Naive thymus-derived CD8-positive, alpha-beta T cell (primary cell): ENCODE data around the gene CTNNA2. TPM values are rescaled to one million over a fixed set of nuclear protein-coding genes. Genes with fewer than 3 reads are reported as not detected.

Source experiments
- ATAC-seq, 2 donors: fragments of 150-1000 bp; cut with Tn5 transposase in 1 of 2; sonication (Bioruptor Pico), chemical (Tn5 transposase) in 1 of 2; 1 replicate in 1 of 2; 2 replicates in 1 of 2; pipeline ENCODE4 v1.10.0; 2021; ENCODE audit warnings: mild to moderate bottlenecking in 2 of 2, moderate library complexity in 2 of 2
- POLR2A ChIA-PET: fragments of 350-600 bp; sonication (Branson Sonifier 250); formaldehyde crosslinking; loops from one replicate; lab custom pipeline; 2021; ENCODE audit warnings: antibody characterized with exemption; lab: Charles Lee
- DNase-seq, 10 donors: peaks; one replicate each; pipeline versions ENCODE4 v3.0.0 to v3.0.0-alpha.2; 2020 to 2022
- H3K27ac Mint-ChIP-seq, 10 donors: one replicate each; pipeline ENCODE4 v1.8.0; 2020 to 2022; ENCODE audit warnings: mild to moderate bottlenecking in 10 of 10, mixed read lengths in 10 of 10, moderate library complexity in 4 of 10, inconsistent platforms in 1 of 10
- H3K27me3 Mint-ChIP-seq, 5 donors: one replicate each; pipeline ENCODE4 v1.8.0; 2021 to 2022; ENCODE audit warnings: mixed read lengths in 5 of 5
- H3K36me3 Mint-ChIP-seq, 3 donors: one replicate each; pipeline ENCODE4 v1.8.0; 2020 to 2022; ENCODE audit warnings: mixed read lengths in 3 of 3, mild to moderate bottlenecking in 2 of 3, inconsistent platforms in 1 of 3
- H3K4me1 Mint-ChIP-seq, 4 donors: one replicate each; pipeline ENCODE4 v1.8.0; 2021 to 2022; ENCODE audit warnings: mixed read lengths in 4 of 4
- H3K4me3 Mint-ChIP-seq, 10 donors: one replicate each; pipeline ENCODE4 v1.8.0; 2020 to 2022; ENCODE audit warnings: mild to moderate bottlenecking in 10 of 10, mixed read lengths in 10 of 10, moderate library complexity in 6 of 10, inconsistent platforms in 1 of 10
- H3K9me3 Mint-ChIP-seq, 9 donors: one replicate each; pipeline ENCODE4 v1.8.0; 2020 to 2022; ENCODE audit warnings: mixed read lengths in 9 of 9, mild to moderate bottlenecking in 3 of 9, inconsistent platforms in 1 of 9, moderate library complexity in 1 of 9
- polyA plus RNA-seq, 3 donors: library from polyadenylated mRNA; unstranded; fragments of 300-500 nt; fragmentation: Illumina TruSeq; gene quantifications; one replicate each; pipeline ENCODE4 v1.2.3, GENCODE V29; 2021
- total RNA-seq, 8 experiments: library from RNA in 2 of 8; stranded (reverse) in 2 of 8; gene quantifications; one replicate each; pipeline ENCODE4 v1.2.3 and lab custom pipeline; 2021 to 2026

The CTNNA2 gene
- total and polyA plus RNA-seq, 5 experiments from 2014 or later, result not detected

DNA sequence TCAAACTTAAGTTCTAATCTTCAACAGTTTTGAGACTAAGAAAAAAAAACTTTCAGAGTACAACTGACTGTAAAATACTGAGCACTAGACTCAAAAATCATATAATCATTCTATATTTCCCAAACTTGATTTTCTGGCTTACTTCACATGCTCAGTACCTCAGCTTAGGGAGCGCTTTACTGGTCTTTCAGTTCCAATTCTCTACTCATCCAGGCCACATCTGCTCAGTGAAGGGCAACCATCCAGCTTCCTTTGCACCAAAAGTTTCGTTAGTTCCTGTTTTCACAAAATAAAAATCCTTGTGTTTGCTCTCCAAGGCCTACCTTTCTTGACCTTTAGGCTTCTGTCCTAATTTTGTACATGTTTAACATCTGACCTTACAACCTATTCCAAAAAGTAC, 1079.3 kb downstream of the CTNNA2 start:
- POLR2A ChIA-PET, result no interaction called here
- no peaks in the 10 kb centered on the region for H3K27me3 Mint-ChIP-seq
- no peak for DNase-seq

DNA sequence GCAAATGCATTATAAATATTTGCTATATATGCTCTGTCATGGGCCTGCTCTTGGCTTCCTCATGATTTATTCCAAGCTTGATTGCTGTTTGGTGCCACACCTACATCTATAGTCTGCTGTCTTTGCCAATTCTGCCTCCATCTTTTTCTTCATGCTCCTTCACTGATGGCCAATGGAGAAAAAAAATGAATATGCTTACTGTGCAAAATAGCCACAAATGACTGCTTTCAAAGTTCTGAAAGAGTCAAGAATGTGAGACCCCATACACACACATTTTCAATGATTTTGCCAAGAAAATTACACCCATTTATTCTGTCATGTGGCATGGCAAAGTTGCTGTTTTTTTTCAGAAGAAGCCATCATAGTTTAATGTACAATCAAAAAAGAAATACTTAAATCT, 1097.3 kb downstream of the CTNNA2 start:
- Mint-ChIP-seq H3K36me3 (no peaks in the 10 kb centered on the region), H3K4me1 (no peaks in the 10 kb centered on the region), H3K27me3 (no peaks in the 10 kb centered on the region), H3K27ac (no peak overlapping the region), H3K9me3 (peaks cover 3 to 28% (median 13%) of the 10 kb centered on the region in 9 donors), H3K4me3 (no peak overlapping the region)
- no peak for DNase-seq
- POLR2A ChIA-PET, result no interaction called here
- ATAC-seq, result no peak

More for the DNA sequence above, 1079.3 kb downstream of the CTNNA2 start:
- no peak for ATAC-seq
- H3K9me3 Mint-ChIP-seq, result peaks cover 0 to 32% (median 11%) of the 10 kb centered on the region in 9 donors
- H3K36me3 Mint-ChIP-seq, result no peaks in the 10 kb centered on the region
- no peak overlapping the region for H3K4me3 Mint-ChIP-seq
- no peaks in the 10 kb centered on the region for H3K4me1 Mint-ChIP-seq
- H3K27ac Mint-ChIP-seq, result no peak overlapping the region

DNA sequence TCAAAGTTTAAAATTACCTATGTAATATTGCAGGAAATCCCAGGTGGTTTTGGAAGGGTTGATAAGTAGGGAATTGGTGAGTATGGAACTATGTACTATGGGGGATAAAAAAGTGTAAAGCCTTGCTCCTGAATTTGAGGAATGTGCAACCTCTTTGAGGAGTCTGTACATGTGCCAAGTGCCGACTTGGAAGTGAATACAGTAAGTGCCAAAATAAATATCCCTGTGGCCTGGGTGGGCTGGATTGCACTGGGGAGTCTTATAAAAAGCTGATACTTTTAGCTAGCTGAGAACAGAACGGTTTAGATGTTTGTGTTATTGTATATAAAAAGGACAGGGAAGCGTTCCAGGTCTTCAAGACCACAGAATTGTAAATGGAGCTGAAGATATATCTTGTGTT, 1108.8 kb downstream of the CTNNA2 start:
- Mint-ChIP-seq H3K36me3 (no peaks in the 10 kb centered on the region), H3K4me3 (no peak overlapping the region), H3K27ac (no peak overlapping the region), H3K9me3 (peaks cover 3 to 27% (median 10%) of the 10 kb centered on the region in 9 donors), H3K4me1 (no peaks in the 10 kb centered on the region), H3K27me3 (no peaks in the 10 kb centered on the region)
- ATAC-seq (no peak), DNase-seq (no peak)
- POLR2A ChIA-PET, result no interaction called here

DNA sequence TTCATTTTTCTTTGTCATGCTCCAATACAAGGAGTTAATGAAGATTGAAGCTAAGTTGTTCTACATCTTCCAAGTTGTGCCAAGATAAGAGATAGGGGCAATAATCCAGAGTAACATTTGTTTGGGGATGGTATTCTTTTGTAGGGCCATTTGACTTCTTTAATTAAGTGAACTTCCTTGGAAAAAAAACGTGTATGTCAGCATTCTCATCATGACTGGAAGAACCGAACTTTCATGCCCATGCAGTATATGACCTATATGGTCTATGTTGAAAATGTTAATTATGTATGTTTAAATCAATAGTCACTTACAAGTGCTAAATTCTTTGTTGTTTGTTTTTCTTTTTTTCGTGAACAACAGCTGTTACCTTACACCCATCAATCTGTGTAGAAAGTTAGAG, 1111.2 kb downstream of the CTNNA2 start:
- POLR2A ChIA-PET, result no interaction called here
- Mint-ChIP-seq H3K27ac (no peak overlapping the region), H3K4me3 (no peak overlapping the region), H3K27me3 (no peaks in the 10 kb centered on the region), H3K9me3 (peaks cover 3 to 24% (median 10%) of the 10 kb centered on the region in 9 donors), H3K36me3 (no peaks in the 10 kb centered on the region), H3K4me1 (no peaks in the 10 kb centered on the region)
- no peak for ATAC-seq
- no peak for DNase-seq

DNA sequence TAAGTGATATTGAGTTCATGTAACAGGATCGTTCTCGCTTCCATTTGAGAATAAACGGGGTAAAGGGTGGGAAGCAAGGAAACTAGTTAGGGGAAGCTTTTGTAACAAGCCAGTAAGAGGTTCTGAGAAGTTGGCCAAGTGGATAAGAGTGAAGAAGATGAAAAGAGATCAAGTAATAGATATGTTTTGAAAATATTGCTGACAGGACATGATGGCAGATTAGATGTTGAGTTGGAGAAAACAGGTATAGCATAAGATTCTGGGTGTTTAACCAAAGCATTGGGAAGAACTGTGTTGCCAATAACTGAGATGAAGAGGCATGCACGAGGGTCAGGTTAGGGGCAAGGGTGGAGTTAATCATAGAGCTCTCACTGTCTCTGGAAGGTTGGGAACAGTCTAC, 1121.7 kb downstream of the CTNNA2 start:
- H3K4me1 Mint-ChIP-seq, result no peaks in the 10 kb centered on the region
- POLR2A ChIA-PET, result no interaction called here
- no peak for ATAC-seq
- peaks cover 0 to 3% (median 0%) of the 10 kb centered on the region in 3 donors for H3K36me3 Mint-ChIP-seq
- no peak for DNase-seq
- H3K9me3 Mint-ChIP-seq, result peaks cover 0 to 19% (median 13%) of the 10 kb centered on the region in 9 donors
- H3K4me3 Mint-ChIP-seq, result no peak overlapping the region
- no peaks in the 10 kb centered on the region for H3K27me3 Mint-ChIP-seq
- no peak overlapping the region for H3K27ac Mint-ChIP-seq

DNA sequence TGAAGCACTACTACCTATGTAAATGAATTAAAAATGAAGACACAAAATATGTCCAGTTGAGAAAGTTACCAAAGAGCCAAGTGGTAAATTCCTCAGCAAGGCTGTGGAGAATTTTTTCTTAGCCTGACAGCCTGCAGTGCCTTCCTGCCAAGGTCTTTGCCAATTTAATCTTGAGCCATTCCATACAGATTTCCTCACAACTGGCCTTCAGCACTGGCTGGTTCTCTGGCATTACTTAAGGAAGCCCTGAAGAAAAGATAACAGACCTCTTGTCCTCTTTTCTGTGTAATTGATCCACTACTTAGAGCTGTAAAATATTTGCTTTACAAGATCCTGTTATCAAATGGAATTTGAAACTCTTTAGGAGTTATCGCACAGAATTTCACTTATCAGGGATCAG, 1125.9 kb downstream of the CTNNA2 start:
- H3K4me1 Mint-ChIP-seq, result no peaks in the 10 kb centered on the region
- peaks cover 0 to 3% (median 0%) of the 10 kb centered on the region in 3 donors for H3K36me3 Mint-ChIP-seq
- no peak overlapping the region for H3K4me3 Mint-ChIP-seq
- POLR2A ChIA-PET, result no interaction called here
- ATAC-seq (no peak), DNase-seq (no peak)
- no peaks in the 10 kb centered on the region for H3K27me3 Mint-ChIP-seq
- no peak overlapping the region for H3K27ac Mint-ChIP-seq
- H3K9me3 Mint-ChIP-seq, result peaks cover 0 to 41% (median 15%) of the 10 kb centered on the region in 9 donors

DNA sequence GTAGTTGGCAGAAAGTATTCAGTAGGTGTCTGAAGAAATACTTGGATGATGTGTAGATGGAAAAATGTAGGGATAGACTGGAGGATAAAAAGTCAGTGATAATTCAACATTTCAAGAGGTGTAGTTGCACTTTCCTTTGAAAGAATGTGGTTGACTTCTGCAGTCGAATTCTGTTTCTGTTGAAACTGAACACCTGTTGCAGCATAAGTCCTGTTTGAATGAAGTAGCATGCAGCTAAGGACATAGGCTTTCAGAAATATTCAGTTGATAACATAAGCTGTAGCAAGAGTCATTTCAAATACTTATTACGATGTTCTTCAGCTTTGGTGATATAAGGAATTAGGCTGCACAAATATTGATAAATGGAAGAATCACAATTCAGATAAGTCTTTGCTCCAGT, 1129.6 kb downstream of the CTNNA2 start:
- Mint-ChIP-seq H3K36me3 (peaks cover 0 to 3% (median 0%) of the 10 kb centered on the region in 3 donors), H3K27me3 (no peaks in the 10 kb centered on the region), H3K4me3 (no peak overlapping the region), H3K9me3 (peaks cover 3 to 42% (median 14%) of the 10 kb centered on the region in 9 donors), H3K4me1 (no peaks in the 10 kb centered on the region), H3K27ac (no peak overlapping the region)
- POLR2A ChIA-PET, result no interaction called here
- DNase-seq, result no peak
- no peak for ATAC-seq

DNA sequence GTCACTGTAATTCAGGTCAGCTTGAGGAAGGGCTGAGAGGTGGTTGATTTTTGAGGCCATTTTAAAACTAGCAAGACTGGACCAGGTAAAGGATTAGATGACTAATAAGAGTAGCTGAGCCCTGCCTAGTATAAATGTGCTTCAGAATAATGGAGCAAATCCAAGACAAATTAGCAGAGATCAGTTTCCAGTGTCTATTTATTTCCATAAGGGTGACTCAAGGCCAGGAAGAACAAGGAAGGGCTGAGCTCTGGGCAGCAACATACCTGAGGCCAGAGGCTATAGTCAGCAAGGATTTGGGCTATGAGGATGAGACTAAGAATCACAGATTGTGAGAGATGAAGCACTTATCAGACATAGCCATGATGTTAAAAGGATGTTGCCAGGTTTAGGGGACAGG, 1130.7 kb downstream of the CTNNA2 start:
- DNase-seq (no peak), ATAC-seq (no peak)
- H3K4me3 Mint-ChIP-seq, result no peak overlapping the region
- POLR2A ChIA-PET, result no interaction called here
- no peaks in the 10 kb centered on the region for H3K4me1 Mint-ChIP-seq
- H3K9me3 Mint-ChIP-seq, result peaks cover 0 to 40% (median 14%) of the 10 kb centered on the region in 9 donors
- no peaks in the 10 kb centered on the region for H3K27me3 Mint-ChIP-seq
- H3K36me3 Mint-ChIP-seq, result no peaks in the 10 kb centered on the region
- H3K27ac Mint-ChIP-seq, result no peak overlapping the region

DNA sequence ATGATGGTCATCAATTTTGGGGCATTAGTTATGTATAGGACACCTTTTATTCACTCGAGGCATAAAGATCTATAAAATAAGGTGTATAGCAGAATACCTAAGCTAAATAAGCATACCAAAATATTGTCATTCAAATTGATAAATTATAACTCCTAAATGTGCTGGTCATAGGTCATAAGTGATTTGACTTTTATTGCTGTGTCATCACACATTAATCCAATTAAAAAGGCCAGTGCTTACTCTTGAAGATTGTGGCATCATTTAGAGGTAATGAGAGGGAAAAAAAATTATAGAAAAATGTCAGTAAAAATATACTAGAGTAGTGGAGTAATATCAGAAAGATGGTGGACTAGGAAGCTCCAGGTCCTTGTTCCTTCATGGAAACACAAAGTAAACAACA, 1138.6 kb downstream of the CTNNA2 start:
- Mint-ChIP-seq H3K36me3 (peaks cover 0 to 25% (median 0%) of the 10 kb centered on the region in 3 donors), H3K4me3 (no peak overlapping the region), H3K4me1 (no peaks in the 10 kb centered on the region), H3K9me3 (peaks cover 13 to 59% (median 33%) of the 10 kb centered on the region in 9 donors), H3K27ac (no peak overlapping the region), H3K27me3 (no peaks in the 10 kb centered on the region)
- DNase-seq (no peak), ATAC-seq (no peak)
- POLR2A ChIA-PET, result no interaction called here

DNA sequence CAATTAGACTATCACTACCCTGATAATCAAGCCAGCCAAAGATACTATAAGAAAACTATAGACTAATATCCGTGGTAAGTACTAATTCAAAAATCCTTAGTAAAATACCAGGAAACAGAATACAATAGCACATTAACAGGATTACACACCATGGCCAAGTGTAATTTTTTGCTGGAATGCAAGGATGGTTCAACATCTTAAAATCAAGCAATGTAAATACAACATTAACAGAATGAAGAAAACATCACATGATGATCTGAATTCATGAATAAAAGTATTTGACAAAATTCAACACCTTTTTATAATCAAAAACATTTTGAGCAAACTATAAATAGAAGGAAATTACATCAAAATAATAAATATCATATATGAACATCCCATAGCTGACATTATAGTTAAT, 1142.4 kb downstream of the CTNNA2 start:
- peaks cover 0 to 2% (median 0%) of the 10 kb centered on the region in 5 donors for H3K27me3 Mint-ChIP-seq
- H3K27ac Mint-ChIP-seq, result no peak overlapping the region
- peaks cover 0 to 23% (median 0%) of the 10 kb centered on the region in 3 donors for H3K36me3 Mint-ChIP-seq
- no peaks in the 10 kb centered on the region for H3K4me1 Mint-ChIP-seq
- DNase-seq (no peak), ATAC-seq (no peak)
- POLR2A ChIA-PET, result no interaction called here
- peaks cover 12 to 62% (median 31%) of the 10 kb centered on the region in 9 donors for H3K9me3 Mint-ChIP-seq
- H3K4me3 Mint-ChIP-seq, result no peak overlapping the region

DNA sequence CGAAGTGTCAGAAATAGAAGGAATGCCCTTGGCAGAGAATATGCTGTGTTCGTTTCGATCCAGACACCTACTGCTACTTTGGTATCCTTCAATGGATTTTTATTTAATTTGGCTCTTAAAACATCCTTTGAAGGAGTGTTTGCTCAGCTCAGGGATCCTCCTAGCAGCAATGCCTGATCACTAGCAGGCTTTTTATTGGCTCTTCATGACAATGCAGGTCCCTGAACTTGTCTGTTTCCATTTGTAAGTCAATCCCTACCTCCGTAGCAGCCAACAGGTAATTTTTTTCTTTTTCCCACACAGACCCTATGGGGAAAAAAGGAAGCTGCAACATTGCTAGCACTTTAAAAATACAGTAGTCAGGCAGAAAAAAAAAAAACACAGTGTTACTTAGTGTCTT, 1157.9 kb downstream of the CTNNA2 start:
- ATAC-seq, result no peak
- no peak for DNase-seq
- no peaks in the 10 kb centered on the region for H3K27me3 Mint-ChIP-seq
- H3K27ac Mint-ChIP-seq, result no peak overlapping the region
- H3K36me3 Mint-ChIP-seq, result no peaks in the 10 kb centered on the region
- peaks cover 0 to 2% (median 0%) of the 10 kb centered on the region in 4 donors for H3K4me1 Mint-ChIP-seq
- H3K4me3 Mint-ChIP-seq, result no peak overlapping the region
- POLR2A ChIA-PET, result no interaction called here
- peaks cover 0 to 19% (median 8%) of the 10 kb centered on the region in 9 donors for H3K9me3 Mint-ChIP-seq

DNA sequence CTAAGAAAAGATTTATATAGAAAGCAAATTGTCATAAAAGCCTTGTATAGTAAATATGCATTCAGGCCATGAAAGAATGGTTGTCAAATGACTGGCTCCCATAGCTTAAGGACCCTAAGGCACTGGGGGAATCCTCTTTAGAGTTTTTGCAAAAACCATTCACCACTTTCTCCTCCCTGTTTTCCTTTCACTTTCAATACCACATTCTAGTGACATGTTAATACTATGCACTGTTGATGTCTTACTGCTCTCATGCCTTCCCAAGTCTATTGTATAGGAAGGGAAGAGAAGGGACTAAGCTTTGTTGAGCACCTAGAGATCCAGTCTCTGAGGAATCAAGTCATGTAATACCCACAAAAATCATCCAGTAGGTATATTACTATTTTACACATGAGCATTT, 1174.7 kb downstream of the CTNNA2 start:
- ATAC-seq (no peak), DNase-seq (no peak)
- peaks cover 0 to 17% (median 7%) of the 10 kb centered on the region in 9 donors for H3K9me3 Mint-ChIP-seq
- no peaks in the 10 kb centered on the region for H3K4me1 Mint-ChIP-seq
- no peaks in the 10 kb centered on the region for H3K36me3 Mint-ChIP-seq
- no peak overlapping the region for H3K27ac Mint-ChIP-seq
- H3K27me3 Mint-ChIP-seq, result no peaks in the 10 kb centered on the region
- POLR2A ChIA-PET, result no interaction called here
- H3K4me3 Mint-ChIP-seq, result no peak overlapping the region

DNA sequence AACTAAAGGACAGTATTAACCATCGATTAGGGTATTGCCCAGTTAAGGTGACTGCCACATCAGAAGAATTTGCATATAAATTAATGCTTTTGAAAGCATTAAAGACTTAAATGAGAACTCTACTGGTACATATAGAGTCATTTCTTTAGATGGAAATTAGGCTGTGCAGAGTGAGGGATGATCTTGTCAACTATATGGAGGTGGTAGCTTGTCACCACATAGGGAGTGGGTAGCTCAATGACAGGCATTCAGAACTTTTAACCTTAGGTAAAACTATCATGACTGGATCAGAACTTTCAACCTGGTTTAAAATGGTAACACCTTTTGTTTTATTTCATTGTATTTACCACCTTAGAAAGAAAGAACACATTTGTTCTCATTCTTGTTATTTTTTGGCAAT, 1176.3 kb downstream of the CTNNA2 start:
- Mint-ChIP-seq H3K4me1 (peaks cover 0 to under 1% (median 0%) of the 10 kb centered on the region in 4 donors), H3K27me3 (no peaks in the 10 kb centered on the region), H3K27ac (no peak overlapping the region), H3K9me3 (peaks cover 0 to 32% (median 6%) of the 10 kb centered on the region in 9 donors), H3K36me3 (no peaks in the 10 kb centered on the region), H3K4me3 (no peak overlapping the region)
- no peak for DNase-seq
- POLR2A ChIA-PET, result no interaction called here
- no peak for ATAC-seq
